Esophagus (tissue), 2 donors: ENCODE data around the gene GRXCR2. TPM values are rescaled to one million over a fixed set of nuclear protein-coding genes. Genes with fewer than 3 reads are reported as not detected.

ENCODE experiments used
- H3K27ac ChIP-seq, 2 donors: one replicate each; pipeline ENCODE4 v1.5.1; 2013; ENCODE audit warnings: low read depth in 2 of 2, mild to moderate bottlenecking in 2 of 2, inconsistent platforms in 1 of 2, low read length in 1 of 2, moderate library complexity in 1 of 2
- H3K27me3 ChIP-seq, 2 donors: one replicate each; pipeline ENCODE4 v1.6.1; 2013; ENCODE audit warnings: low read length in 2 of 2, control low read depth in 1 of 2, mild to moderate bottlenecking in 1 of 2; ENCODE audit not compliant: insufficient read depth in 2 of 2, control insufficient read depth in 1 of 2
- H3K36me3 ChIP-seq, 2 donors: one replicate each; pipeline ENCODE4 v1.6.1; 2013; ENCODE audit warnings: low read length in 1 of 2; ENCODE audit not compliant: control insufficient read depth in 2 of 2, insufficient read depth in 2 of 2
- H3K4me1 ChIP-seq, 2 donors: one replicate each; pipeline ENCODE4 v1.6.1; 2013; ENCODE audit warnings: low read length in 1 of 2; ENCODE audit not compliant: control insufficient read depth in 2 of 2, insufficient read depth in 2 of 2
- H3K4me3 ChIP-seq, 2 donors: one replicate each; pipeline ENCODE4 v1.5.1; 2013; ENCODE audit warnings: low read length in 2 of 2, mild to moderate bottlenecking in 2 of 2, low read depth in 1 of 2, moderate library complexity in 1 of 2
- H3K9me3 ChIP-seq, 2 donors: one replicate each; pipeline ENCODE4 v1.6.1; 2013; ENCODE audit warnings: mild to moderate bottlenecking in 2 of 2, low read depth in 1 of 2, low read length in 1 of 2, moderate library complexity in 1 of 2; ENCODE audit not compliant: control insufficient read depth in 2 of 2, insufficient read depth in 1 of 2
- WGBS, 2 donors: extraction: QIAGEN DNeasy Blood & Tissue Kit; methylation state at CpG; one replicate each; pipeline ENCODE4 v1.1.7; 2013; 5-methylcytosine and 5-hydroxymethylcytosine counted together
- polyA plus RNA-seq, 2 donors: library from polyadenylated mRNA; stranded (reverse); fragments of 200-250 nt; gene quantifications; one replicate each; pipeline ENCODE4 v1.2.3, GENCODE V29; 2013
- donor health status: healthy with polysubstance abuse.
- donor health status: Bipolar disorder and iron deficiency.

The GRXCR2 gene
- polyA plus RNA-seq, 2 donors, result 0.02 to 0.04 TPM

GRCh38 chr5:145833631-145834200 is 39.1 kb downstream of the GRXCR2 start:
- no peaks in the 10 kb centered on the region for H3K27me3 ChIP-seq
- 63 to 78% methylated on average over 10 of the region's 10 CpGs for WGBS, 2 donors
- no peak overlapping the region for H3K4me3 ChIP-seq
- H3K27ac ChIP-seq, result no peak overlapping the region
- no peaks in the 10 kb centered on the region for H3K9me3 ChIP-seq
- no peaks in the 10 kb centered on the region for H3K4me1 ChIP-seq
- no peaks in the 10 kb centered on the region for H3K36me3 ChIP-seq

DNA sequence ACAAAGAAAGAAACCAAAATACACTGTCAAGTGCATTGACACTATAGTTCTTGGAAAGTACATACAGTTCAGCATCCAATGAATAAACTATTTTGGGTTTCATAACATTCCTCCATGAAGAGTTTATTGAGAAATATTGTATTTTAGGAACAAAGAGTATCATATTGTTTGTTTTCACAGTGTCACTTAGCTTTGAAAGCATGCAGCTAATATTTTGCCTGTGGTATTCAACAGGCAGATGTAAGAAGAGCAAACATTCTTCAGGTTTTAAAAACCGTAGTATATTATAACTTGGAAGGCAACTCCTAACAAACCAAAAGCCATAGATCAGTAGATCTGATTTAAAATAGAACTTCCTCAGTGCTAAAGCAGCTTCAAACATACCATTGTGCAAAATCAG is 42.2 kb downstream of the GRXCR2 start:
- H3K27ac ChIP-seq, result no peak overlapping the region
- WGBS, 2 donors, result 13 to 15% methylated on average over 1 of the region's 1 CpG
- H3K4me3 ChIP-seq, result no peak overlapping the region
- H3K9me3 ChIP-seq, result no peaks in the 10 kb centered on the region
- H3K27me3 ChIP-seq, result no peaks in the 10 kb centered on the region
- H3K36me3 ChIP-seq, result no peaks in the 10 kb centered on the region
- H3K4me1 ChIP-seq, result no peaks in the 10 kb centered on the region

DNA sequence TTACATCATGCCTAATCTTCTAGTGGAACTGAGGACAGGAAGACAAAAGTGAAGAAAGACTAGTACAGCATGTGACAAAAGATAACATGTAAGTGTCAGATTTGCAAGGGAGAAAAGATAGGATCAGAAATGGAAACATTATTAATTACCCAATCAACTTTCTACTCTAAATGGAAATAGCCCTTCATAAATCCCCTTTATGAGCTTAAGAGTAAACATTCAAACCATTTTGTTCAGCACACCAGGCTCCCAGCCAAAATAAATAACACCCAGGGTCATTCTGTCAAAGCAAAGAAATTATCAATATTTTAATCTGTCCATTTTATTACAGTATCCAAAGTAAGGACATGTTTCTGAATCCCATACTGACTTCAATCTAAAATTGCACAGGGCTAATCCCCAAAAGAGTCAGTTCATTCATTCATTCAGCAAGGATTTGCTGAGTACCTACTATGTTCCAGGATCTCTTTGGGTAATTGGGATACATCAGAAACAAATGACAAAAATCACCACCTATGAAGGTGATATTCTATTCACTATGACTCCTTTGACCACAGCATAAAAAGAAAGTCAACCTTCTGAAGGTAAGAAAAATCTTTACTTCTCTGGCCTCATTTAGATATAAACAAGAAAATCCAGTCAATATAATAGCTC is 43.0 kb downstream of the GRXCR2 start:
- Histone ChIP-seq H3K27me3 (no peaks in the 10 kb centered on the region), H3K4me1 (no peaks in the 10 kb centered on the region), H3K4me3 (no peak overlapping the region), H3K9me3 (no peaks in the 10 kb centered on the region), H3K36me3 (no peaks in the 10 kb centered on the region), H3K27ac (no peak overlapping the region)

GRCh38 chr5:145826895-145827674 is 45.7 kb downstream of the GRXCR2 start:
- no peak overlapping the region for H3K4me3 ChIP-seq
- no peaks in the 10 kb centered on the region for H3K27me3 ChIP-seq
- H3K36me3 ChIP-seq, result no peaks in the 10 kb centered on the region
- no peaks in the 10 kb centered on the region for H3K4me1 ChIP-seq
- H3K9me3 ChIP-seq, result no peaks in the 10 kb centered on the region
- no peak overlapping the region for H3K27ac ChIP-seq
- WGBS, 2 donors, result 59 to 62% methylated on average over 8 of the region's 8 CpGs

- H3K4me3 ChIP-seq, result no peak overlapping the region
- H3K9me3 ChIP-seq, result no peaks in the 10 kb centered on the region
- no peak overlapping the region for H3K27ac ChIP-seq
- no peaks in the 10 kb centered on the region for H3K4me1 ChIP-seq
- 63 to 65% methylated on average over 3 of the region's 3 CpGs for WGBS, 2 donors
- no peaks in the 10 kb centered on the region for H3K27me3 ChIP-seq
- H3K36me3 ChIP-seq, result peaks cover 0 to 3% of the 10 kb centered on the region in 2 donors
Measured at GRCh38 chr5:145825751-145826180, 47.0 kb downstream of the GRXCR2 start.

DNA sequence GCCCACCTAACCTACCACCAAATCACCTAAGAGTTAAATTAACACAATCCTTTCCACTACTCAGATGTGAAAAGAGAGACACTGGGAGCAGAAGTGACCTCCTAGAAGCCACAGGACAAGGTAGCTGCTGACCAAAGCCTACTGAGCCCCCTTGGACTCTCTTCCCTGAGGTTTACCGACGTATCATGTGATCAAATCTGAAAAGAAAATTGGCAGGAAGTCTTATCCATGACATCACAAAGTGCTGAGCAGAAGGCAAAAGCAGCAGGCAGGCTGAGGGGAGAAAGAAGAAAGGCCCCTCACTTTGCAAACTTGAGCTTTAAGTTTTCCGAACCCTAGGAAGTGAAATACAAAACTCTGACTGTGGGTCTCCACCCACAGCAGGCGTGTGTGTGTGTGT is 48.8 kb downstream of the GRXCR2 start:
- 55 to 67% methylated on average over 4 of the region's 4 CpGs for WGBS, 2 donors

GRCh38 chr5:145818604-145819003 is 54.2 kb downstream of the GRXCR2 start:
- 85 to 94% methylated on average over 4 of the region's 4 CpGs for WGBS, 2 donors
- no peaks in the 10 kb centered on the region for H3K9me3 ChIP-seq
- peaks cover 0 to 3% of the 10 kb centered on the region in 2 donors for H3K36me3 ChIP-seq
- H3K27me3 ChIP-seq, result no peaks in the 10 kb centered on the region
- H3K4me3 ChIP-seq, result no peak overlapping the region
- no peak overlapping the region for H3K27ac ChIP-seq
- no peaks in the 10 kb centered on the region for H3K4me1 ChIP-seq

More for the DNA sequence above, 48.8 kb downstream of the GRXCR2 start:
- Histone ChIP-seq H3K27ac (no peak overlapping the region), H3K4me3 (no peak overlapping the region), H3K36me3 (peaks cover 0 to 3% of the 10 kb centered on the region in 2 donors), H3K27me3 (no peaks in the 10 kb centered on the region), H3K4me1 (no peaks in the 10 kb centered on the region), H3K9me3 (no peaks in the 10 kb centered on the region)

DNA sequence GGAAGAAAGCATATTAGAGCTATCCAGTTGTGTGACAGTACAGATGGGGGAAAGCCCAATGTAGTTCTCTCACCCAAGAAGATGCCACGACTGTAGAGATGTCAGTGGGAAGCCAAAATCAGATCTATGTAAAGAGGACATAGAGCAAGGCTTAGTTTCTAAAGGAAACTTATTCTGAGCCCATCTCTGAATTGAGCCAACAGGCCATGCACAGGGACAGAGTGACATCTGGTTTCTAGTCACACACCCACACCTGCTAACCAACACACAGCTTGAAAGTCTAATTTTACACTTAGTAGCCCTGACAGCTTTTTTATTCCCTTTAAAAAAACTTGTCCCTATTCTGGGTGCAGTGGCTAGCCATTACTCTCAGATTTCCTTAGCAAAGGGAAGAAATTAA is 59.9 kb downstream of the GRXCR2 start:
- Histone ChIP-seq H3K36me3 (no peaks in the 10 kb centered on the region), H3K9me3 (no peaks in the 10 kb centered on the region), H3K27ac (no peak overlapping the region), H3K4me1 (no peaks in the 10 kb centered on the region), H3K27me3 (no peaks in the 10 kb centered on the region), H3K4me3 (no peak overlapping the region)
- 66 to 81% methylated on average over 1 of the region's 1 CpG for whole genome bisulfite sequencing, 2 donors

- H3K4me1 ChIP-seq, result no peaks in the 10 kb centered on the region
- H3K36me3 ChIP-seq, result no peaks in the 10 kb centered on the region
Measured at GRCh38 chr5:145811834-145812625, 60.8 kb downstream of the GRXCR2 start.

More at GRCh38 chr5:145811834-145812625, 60.8 kb downstream of the GRXCR2 start:
- 78 to 81% methylated on average over 3 of the region's 3 CpGs for WGBS, 2 donors
- Histone ChIP-seq H3K9me3 (no peaks in the 10 kb centered on the region), H3K27me3 (no peaks in the 10 kb centered on the region), H3K27ac (no peak overlapping the region), H3K4me3 (no peak overlapping the region)
